Ishikawa (cell line): Measurements from ENCODE around the gene CD37.

ENCODE experiments used
- CREB1 ChIP-seq: IDR thresholded peaks from 2 replicates; pipeline ENCODE4 v1.6.1; 2012; ENCODE audit warnings: low read depth
- MAX ChIP-seq: IDR thresholded peaks from 2 replicates; pipeline ENCODE4 v1.6.1; 2012
- NFIC ChIP-seq: IDR thresholded peaks from 2 replicates; pipeline ENCODE4 v1.6.1; 2012
- RAD21 ChIP-seq: IDR thresholded peaks from 2 replicates; pipeline ENCODE4 v1.6.1; 2012; ENCODE audit warnings: low read depth
- TCF12 ChIP-seq: IDR thresholded peaks from 2 replicates; pipeline ENCODE4 v1.6.1; 2012; ENCODE audit warnings: low read depth
- ZBTB7A ChIP-seq: IDR thresholded peaks from 2 replicates; pipeline ENCODE4 v1.6.1; 2012; ENCODE audit warnings: low read depth
- TF ChIP-seq, protein P1 (sequence below): IDR thresholded peaks from 2 replicates; pipeline ENCODE4 v1.6.1; 2012; ENCODE audit warnings: low read depth, mild to moderate bottlenecking

- TF ChIP-seq ZBTB7A, result no peak
- no peak for TF ChIP-seq MAX
- TF ChIP-seq NFIC, result no peak
- no peak for TF ChIP-seq TCF12
- no peak for TF ChIP-seq RAD21
- TF ChIP-seq, protein P1, sequence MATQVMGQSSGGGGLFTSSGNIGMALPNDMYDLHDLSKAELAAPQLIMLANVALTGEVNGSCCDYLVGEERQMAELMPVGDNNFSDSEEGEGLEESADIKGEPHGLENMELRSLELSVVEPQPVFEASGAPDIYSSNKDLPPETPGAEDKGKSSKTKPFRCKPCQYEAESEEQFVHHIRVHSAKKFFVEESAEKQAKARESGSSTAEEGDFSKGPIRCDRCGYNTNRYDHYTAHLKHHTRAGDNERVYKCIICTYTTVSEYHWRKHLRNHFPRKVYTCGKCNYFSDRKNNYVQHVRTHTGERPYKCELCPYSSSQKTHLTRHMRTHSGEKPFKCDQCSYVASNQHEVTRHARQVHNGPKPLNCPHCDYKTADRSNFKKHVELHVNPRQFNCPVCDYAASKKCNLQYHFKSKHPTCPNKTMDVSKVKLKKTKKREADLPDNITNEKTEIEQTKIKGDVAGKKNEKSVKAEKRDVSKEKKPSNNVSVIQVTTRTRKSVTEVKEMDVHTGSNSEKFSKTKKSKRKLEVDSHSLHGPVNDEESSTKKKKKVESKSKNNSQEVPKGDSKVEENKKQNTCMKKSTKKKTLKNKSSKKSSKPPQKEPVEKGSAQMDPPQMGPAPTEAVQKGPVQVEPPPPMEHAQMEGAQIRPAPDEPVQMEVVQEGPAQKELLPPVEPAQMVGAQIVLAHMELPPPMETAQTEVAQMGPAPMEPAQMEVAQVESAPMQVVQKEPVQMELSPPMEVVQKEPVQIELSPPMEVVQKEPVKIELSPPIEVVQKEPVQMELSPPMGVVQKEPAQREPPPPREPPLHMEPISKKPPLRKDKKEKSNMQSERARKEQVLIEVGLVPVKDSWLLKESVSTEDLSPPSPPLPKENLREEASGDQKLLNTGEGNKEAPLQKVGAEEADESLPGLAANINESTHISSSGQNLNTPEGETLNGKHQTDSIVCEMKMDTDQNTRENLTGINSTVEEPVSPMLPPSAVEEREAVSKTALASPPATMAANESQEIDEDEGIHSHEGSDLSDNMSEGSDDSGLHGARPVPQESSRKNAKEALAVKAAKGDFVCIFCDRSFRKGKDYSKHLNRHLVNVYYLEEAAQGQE, result no peak
- TF ChIP-seq CREB1, result no peak
These were observed 7.1 kb downstream of the CD37 start for GRCh38 chr19:49342291-49342721.
